HS-27A (cell line): Measurements from ENCODE around the gene ENHO.
"Not testable (repeated sequence)": the region's sequence is repeated elsewhere in the genome, so short reads cannot be mapped to it uniquely, and the experiment has no call there.

ENCODE experiments used
- DNase-seq: peaks from one replicate; pipeline ENCODE4 v3.0.0-alpha.2; 2012; ENCODE audit warnings: low read depth, missing footprints

ENHO gene

GRCh38 chr9:34555500-34555899 is 32.7 kb upstream of the ENHO start:
- no peak for DNase-seq

- DNase-seq = no peak
Measured at GRCh38 chr9:34555002-34555348, 32.2 kb upstream of the ENHO start.

GRCh38 chr9:34554211-34555001 is 31.6 kb upstream of the ENHO start:
- no peak for DNase-seq

GRCh38 chr9:34553511-34554021 is 30.8 kb upstream of the ENHO start:
- DNase-seq = no peak

- DNase-seq = no peak
Measured at GRCh38 chr9:34552986-34553385, 30.2 kb upstream of the ENHO start.

GRCh38 chr9:34552606-34552981 is 29.8 kb upstream of the ENHO start:
- no peak for DNase-seq

GRCh38 chr9:34551751-34552605 is 29.2 kb upstream of the ENHO start:
- no peak for DNase-seq

GRCh38 chr9:34550681-34551270 is 28.0 kb upstream of the ENHO start:
- no peak for DNase-seq

GRCh38 chr9:34550016-34550680 is 27.4 kb upstream of the ENHO start:
- DNase-seq = no peak

GRCh38 chr9:34549407-34549732 is 26.6 kb upstream of the ENHO start:
- DNase-seq = no peak

GRCh38 chr9:34547960-34548611 is 25.3 kb upstream of the ENHO start:
- no peak for DNase-seq

- DNase-seq = peak; percentile 48
Measured at GRCh38 chr9:34546834-34547827, 24.3 kb upstream of the ENHO start.

- DNase-seq = no peak
Measured at GRCh38 chr9:34546102-34546833, 23.5 kb upstream of the ENHO start.

- DNase-seq = no peak
Measured at GRCh38 chr9:34545497-34545896, 22.7 kb upstream of the ENHO start.

GRCh38 chr9:34544035-34544434 is 21.2 kb upstream of the ENHO start:
- DNase-seq = no peak

- no peak for DNase-seq
Measured at GRCh38 chr9:34541540-34541939, 18.8 kb upstream of the ENHO start.

- no peak for DNase-seq
Measured at GRCh38 chr9:34540827-34541226, 18.0 kb upstream of the ENHO start.

- DNase-seq = no peak
Measured at GRCh38 chr9:34536685-34537084, 13.9 kb upstream of the ENHO start.

- DNase-seq = not testable (repeated sequence)
Measured at GRCh38 chr9:34532041-34532440, 9.3 kb upstream of the ENHO start.

GRCh38 chr9:34526026-34526425 is 3.2 kb upstream of the ENHO start:
- no peak for DNase-seq
